K562 (cell line): ENCODE results near the gene TAF8. TPM values are rescaled to one million over a fixed set of nuclear protein-coding genes. Genes with fewer than 3 reads are reported as not detected.

Experiments
- ARID1B ChIP-seq: fragments of 450-650 bp; IDR thresholded peaks from 2 replicates; pipeline ENCODE4 v1.6.1; 2016; ENCODE audit warnings: antibody characterized with exemption, mild to moderate bottlenecking, inconsistent platforms
- CBFA2T3 ChIP-seq: fragments of 450-650 bp; IDR thresholded peaks from 2 replicates; pipeline ENCODE4 v1.6.1; 2017
- NFXL1 ChIP-seq: fragments of 450-650 bp; formaldehyde crosslinking; IDR thresholded peaks from 2 replicates; pipeline ENCODE4 v1.4.0; 2021; ENCODE audit warnings: mild to moderate bottlenecking
- ZKSCAN1 ChIP-seq: fragments of 150-350 bp; IDR thresholded peaks from 2 replicates; pipeline ENCODE4 v1.6.1; 2016; ENCODE audit warnings: low read depth, low read length
- ZNF133 ChIP-seq: fragments of 250-450 bp; sonication (Bioruptor Pico); IDR thresholded peaks from 2 replicates; pipeline ENCODE4 v1.4.0; 2020; ENCODE audit warnings: mild to moderate bottlenecking
- ZNF146 ChIP-seq: IDR thresholded peaks from one replicate; pipeline ENCODE4 v1.6.1; 2018; ENCODE audit warnings: missing compliant biosample characterization; ENCODE audit not compliant: unreplicated experiment
- ZNF24 ChIP-seq: fragments of 450-650 bp; IDR thresholded peaks from 2 replicates; pipeline ENCODE4 v1.6.1; 2016
- ZNF41 ChIP-seq: fragments of 250-450 bp; sonication (Bioruptor Pico); conservative IDR thresholded peaks from 2 replicates; pipeline ENCODE4 v1.4.0; 2020; ENCODE audit warnings: mild to moderate bottlenecking
- polyA plus RNA-seq, 8 experiments: library from polyadenylated mRNA; depleted of rRNA in 4 of 8; stranded (reverse) in 5 of 8; unstranded in 3 of 8; fragments of >200 nt; fragmentation: Nextera tagmentation in 2 of 8; fragmentation: Illumina TruSeq in 1 of 8; extraction: Ambion mirVana in 2 of 8; extraction: Trizol in 1 of 8; gene quantifications; 2 replicates each; pipeline versions ENCODE4 v1.2.1 to v1.2.3, GENCODE V29; 2011 to 2014; ENCODE audit warnings: inconsistent platforms in 1 of 8, missing spikeins in 1 of 8
- total RNA-seq, 7 experiments: library from RNA; depleted of rRNA in 6 of 7; stranded (reverse); fragments of >200 nt in 6 of 7; fragmentation: Illumina TruSeq in 2 of 7; extraction: Trizol in 2 of 7; gene quantifications; 2 replicates each; pipeline versions ENCODE4 v1.2.1 to v1.2.3, GENCODE V29; 2011 to 2021; ENCODE audit warnings: low replicate concordance in 1 of 7
- TF ChIP-seq, protein P1 (sequence below), 3 experiments: IDR thresholded peaks in 2 of 3; conservative IDR thresholded peaks in 1 of 3; 2 replicates each; pipeline ENCODE4 v1.5.1; 2011 to 2012; ENCODE audit warnings: low read length in 3 of 3, mild to moderate bottlenecking in 3 of 3, control low read depth in 2 of 3, improper control_type of control experiment in 1 of 3, inconsistent platforms in 1 of 3, low read depth in 1 of 3, mixed read lengths in 1 of 3, moderate library complexity in 1 of 3; ENCODE audit not compliant: insufficient read depth in 2 of 3
- TF ChIP-seq, protein P2 (sequence below): fragments of 450-650 bp; IDR thresholded peaks from 2 replicates; pipeline ENCODE4 v1.7.1; 2018; ENCODE audit warnings: mild to moderate bottlenecking, low read depth; ENCODE audit not compliant: partially characterized antibody
- TF ChIP-seq, protein P3 (sequence below): fragments of 250-450 bp; sonication (Bioruptor Pico); IDR thresholded peaks from 2 replicates; pipeline ENCODE4 v1.5.0; 2022; ENCODE audit warnings: mild to moderate bottlenecking

TAF8 gene
- total and polyA plus RNA-seq, 9 of the 15 experiments (the other 6 are each of a cell fraction or from before 2014, with no cell fraction given), result 29.4 to 84.0 (median 52.6) TPM

- TF ChIP-seq, protein P1, sequence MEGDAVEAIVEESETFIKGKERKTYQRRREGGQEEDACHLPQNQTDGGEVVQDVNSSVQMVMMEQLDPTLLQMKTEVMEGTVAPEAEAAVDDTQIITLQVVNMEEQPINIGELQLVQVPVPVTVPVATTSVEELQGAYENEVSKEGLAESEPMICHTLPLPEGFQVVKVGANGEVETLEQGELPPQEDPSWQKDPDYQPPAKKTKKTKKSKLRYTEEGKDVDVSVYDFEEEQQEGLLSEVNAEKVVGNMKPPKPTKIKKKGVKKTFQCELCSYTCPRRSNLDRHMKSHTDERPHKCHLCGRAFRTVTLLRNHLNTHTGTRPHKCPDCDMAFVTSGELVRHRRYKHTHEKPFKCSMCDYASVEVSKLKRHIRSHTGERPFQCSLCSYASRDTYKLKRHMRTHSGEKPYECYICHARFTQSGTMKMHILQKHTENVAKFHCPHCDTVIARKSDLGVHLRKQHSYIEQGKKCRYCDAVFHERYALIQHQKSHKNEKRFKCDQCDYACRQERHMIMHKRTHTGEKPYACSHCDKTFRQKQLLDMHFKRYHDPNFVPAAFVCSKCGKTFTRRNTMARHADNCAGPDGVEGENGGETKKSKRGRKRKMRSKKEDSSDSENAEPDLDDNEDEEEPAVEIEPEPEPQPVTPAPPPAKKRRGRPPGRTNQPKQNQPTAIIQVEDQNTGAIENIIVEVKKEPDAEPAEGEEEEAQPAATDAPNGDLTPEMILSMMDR (IDR thresholded peaks at IDR 0.05 in 2 of 3, conservative IDR thresholded peaks at IDR 0.05 in 1 of 3; ENCODE audit: insufficient read depth in 2 of 3, low read depth in 1 of 3, low read length in 3 of 3), result peak; percentile 57 to 77 (median 59)
- TF ChIP-seq CBFA2T3 (no peak), ARID1B (no peak), ZNF24 (0 out of 2 replicates have a peak, but pooled peaks have one; percentile 26), ZNF41 (CRISPR knock-in tag) (no peak), NFXL1 (CRISPR knock-in tag) (no peak), ZNF146 (CRISPR knock-in tag) (no peak), ZNF133 (CRISPR knock-in tag) (no peak), ZKSCAN1 (no peak)
- TF ChIP-seq, protein P2, sequence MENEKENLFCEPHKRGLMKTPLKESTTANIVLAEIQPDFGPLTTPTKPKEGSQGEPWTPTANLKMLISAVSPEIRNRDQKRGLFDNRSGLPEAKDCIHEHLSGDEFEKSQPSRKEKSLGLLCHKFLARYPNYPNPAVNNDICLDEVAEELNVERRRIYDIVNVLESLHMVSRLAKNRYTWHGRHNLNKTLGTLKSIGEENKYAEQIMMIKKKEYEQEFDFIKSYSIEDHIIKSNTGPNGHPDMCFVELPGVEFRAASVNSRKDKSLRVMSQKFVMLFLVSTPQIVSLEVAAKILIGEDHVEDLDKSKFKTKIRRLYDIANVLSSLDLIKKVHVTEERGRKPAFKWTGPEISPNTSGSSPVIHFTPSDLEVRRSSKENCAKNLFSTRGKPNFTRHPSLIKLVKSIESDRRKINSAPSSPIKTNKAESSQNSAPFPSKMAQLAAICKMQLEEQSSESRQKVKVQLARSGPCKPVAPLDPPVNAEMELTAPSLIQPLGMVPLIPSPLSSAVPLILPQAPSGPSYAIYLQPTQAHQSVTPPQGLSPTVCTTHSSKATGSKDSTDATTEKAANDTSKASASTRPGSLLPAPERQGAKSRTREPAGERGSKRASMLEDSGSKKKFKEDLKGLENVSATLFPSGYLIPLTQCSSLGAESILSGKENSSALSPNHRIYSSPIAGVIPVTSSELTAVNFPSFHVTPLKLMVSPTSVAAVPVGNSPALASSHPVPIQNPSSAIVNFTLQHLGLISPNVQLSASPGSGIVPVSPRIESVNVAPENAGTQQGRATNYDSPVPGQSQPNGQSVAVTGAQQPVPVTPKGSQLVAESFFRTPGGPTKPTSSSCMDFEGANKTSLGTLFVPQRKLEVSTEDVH, result no peak
- TF ChIP-seq, protein P3, sequence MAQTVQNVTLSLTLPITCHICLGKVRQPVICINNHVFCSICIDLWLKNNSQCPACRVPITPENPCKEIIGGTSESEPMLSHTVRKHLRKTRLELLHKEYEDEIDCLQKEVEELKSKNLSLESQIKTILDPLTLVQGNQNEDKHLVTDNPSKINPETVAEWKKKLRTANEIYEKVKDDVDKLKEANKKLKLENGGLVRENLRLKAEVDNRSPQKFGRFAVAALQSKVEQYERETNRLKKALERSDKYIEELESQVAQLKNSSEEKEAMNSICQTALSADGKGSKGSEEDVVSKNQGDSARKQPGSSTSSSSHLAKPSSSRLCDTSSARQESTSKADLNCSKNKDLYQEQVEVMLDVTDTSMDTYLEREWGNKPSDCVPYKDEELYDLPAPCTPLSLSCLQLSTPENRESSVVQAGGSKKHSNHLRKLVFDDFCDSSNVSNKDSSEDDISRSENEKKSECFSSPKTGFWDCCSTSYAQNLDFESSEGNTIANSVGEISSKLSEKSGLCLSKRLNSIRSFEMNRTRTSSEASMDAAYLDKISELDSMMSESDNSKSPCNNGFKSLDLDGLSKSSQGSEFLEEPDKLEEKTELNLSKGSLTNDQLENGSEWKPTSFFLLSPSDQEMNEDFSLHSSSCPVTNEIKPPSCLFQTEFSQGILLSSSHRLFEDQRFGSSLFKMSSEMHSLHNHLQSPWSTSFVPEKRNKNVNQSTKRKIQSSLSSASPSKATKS (CRISPR knock-in tag), result no peak
These were observed 45.6 kb downstream of the TAF8 start (continued) for GRCh38 chr6:42095776-42096541.
